NCI-H226 (cell line): ENCODE measurements around the gene TGFB1I1.
"Not testable (repeated sequence)": the region's sequence is repeated elsewhere in the genome, so short reads cannot be mapped to it uniquely, and the experiment has no call there.

ENCODE experiments used
- DNase-seq: peaks from one replicate; pipeline ENCODE4 v3.0.0-alpha.2; 2015

Gene TGFB1I1

GRCh38 chr16:31473264-31473984 is 1.5 kb downstream of the TGFB1I1 start:
- DNase-seq = no peak

DNA sequence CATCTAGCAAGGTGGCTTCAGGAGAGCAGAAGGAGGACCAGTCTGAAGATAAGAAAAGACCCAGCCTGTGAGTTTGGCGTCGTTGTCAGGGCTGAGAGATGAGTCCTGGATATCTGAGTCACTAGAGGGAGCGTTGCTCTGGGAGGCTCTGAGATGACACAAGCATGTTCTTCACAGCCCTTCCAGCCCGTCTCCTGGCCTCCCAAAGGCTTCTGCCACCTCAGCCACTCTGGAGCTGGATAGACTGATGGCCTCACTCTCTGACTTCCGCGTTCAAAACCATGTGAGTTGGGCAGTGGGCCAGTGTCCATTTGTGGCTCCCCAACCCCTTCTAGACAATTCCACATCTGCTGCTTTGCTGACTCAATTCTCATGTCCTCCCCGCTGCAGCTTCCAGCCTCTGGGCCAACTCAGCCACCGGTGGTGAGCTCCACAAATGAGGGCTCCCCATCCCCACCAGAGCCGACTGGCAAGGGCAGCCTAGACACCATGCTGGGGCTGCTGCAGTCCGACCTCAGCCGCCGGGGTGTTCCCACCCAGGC is 2.3 kb downstream of the TGFB1I1 start:
- no peak for DNase-seq

- DNase-seq = no peak
Observed at GRCh38 chr16:31474773-31475738, 3.1 kb downstream of the TGFB1I1 start.

GRCh38 chr16:31475946-31476302 is 4.0 kb downstream of the TGFB1I1 start:
- no peak for DNase-seq

DNA sequence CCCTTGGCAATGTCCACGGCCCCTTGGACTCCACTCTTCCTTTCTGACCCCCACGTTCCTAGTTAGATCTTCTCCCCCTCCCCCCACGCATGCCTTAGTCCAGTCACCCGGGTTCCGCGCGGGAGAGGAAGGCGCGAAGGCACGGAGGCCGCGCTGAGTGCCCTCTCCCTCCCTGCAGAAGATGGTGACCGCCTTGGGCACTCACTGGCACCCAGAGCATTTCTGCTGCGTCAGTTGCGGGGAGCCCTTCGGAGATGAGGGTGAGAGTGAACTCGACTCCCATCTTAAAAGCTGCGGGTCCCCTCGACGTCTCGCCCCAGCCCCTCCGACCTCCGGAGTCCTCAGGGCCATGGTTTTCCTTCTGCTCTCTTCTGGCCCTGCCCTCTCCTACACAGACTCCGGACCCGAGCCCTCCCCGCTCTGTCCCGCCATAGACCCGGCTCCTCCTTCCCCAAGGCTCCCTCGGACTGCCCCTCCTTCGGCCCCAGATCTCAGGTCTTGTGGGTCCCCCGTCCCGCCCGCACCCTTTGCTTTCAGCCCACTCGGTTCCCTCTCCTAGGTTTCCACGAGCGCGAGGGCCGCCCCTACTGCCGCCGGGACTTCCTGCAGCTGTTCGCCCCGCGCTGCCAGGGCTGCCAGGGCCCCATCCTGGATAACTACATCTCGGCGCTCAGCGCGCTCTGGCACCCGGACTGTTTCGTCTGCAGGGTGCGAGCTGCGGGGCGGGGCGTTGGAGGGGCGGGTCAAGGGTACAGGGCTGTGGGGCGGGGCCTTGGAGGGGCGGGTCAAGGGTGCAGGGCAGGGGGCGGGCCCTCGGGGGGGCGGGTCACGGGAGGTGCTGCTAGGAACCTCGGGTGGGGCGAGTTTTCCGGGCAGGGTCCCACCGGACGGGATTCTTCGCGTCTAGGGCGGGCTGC is 4.6 kb downstream of the TGFB1I1 start:
- DNase-seq = peak; percentile 73

GRCh38 chr16:31477220-31478216 is 5.6 kb downstream of the TGFB1I1 start:
- DNase-seq = peak; percentile 44

DNA sequence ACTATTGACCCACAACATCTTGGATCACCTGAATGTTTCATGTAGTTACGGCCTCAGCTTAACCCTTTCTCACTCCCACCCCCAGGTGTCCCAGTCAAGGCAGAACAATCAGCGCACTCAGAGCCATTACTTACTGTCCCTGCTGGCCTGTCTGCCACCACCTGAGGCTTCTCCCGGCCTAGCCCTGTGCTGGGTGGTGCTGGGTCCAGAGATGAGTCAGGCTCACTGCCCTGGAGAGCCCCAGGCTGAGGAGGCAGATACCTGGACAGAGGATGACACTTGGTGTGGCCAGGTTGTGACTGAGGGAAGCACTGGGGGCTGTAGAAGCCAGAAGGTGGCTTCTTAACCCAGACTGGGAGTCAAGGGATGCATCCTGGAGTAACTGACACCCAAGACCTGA is 7.0 kb downstream of the TGFB1I1 start:
- no peak for DNase-seq

- no peak for DNase-seq
Observed at GRCh38 chr16:31479751-31480150, 7.8 kb downstream of the TGFB1I1 start.

GRCh38 chr16:31480851-31481536 is 9.0 kb downstream of the TGFB1I1 start:
- DNase-seq = no peak

DNA sequence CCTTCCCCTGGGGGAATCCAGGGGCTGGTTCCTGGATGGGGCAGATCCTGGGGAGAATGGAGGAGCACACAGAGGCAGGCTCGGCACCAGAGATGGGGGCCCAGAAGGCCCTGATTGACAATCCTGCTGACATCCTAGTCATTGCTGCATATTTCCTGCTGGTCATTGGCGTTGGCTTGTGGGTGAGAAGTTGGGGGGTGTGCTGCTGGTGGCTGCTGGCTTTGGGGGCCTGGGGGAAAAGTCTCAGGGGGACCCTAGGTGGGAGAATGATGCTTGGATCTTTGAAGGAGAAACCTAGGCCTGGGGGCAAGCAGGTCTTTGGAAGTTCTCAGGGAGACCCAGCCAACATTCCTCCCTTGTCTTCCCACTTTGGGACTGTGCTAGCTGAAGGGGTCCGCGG is 11.1 kb downstream of the TGFB1I1 start, which contains the start of gene SLC5A2:
SLC5A2 (plus strand) TSS at position 43 of the 400 bp plus-strand sequence; CDS start at position 57, 14 bp downstream.
- no peak for DNase-seq

DNA sequence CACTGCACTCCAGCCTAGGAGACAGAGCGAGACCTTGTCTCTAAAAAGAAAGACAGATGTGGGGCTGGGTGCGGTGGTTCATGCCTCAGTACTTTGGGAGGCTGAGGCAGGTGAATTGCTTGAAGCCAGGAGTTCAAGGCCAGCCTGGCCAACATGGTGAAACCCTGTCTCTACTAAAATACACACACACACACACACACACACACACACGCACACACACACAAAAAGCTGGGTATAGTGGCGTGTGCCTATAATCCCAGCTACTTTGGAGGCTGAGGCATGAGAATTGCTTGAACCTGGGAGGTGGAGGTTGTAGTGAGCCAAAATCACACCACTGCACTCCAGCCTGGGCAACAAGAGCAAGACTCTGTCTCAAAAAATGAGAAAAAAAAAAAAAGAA is 12.1 kb downstream of the TGFB1I1 start:
- not testable (repeated sequence) for DNase-seq

- DNase-seq = no peak
Observed at GRCh38 chr16:31484491-31485171, 12.7 kb downstream of the TGFB1I1 start.

DNA sequence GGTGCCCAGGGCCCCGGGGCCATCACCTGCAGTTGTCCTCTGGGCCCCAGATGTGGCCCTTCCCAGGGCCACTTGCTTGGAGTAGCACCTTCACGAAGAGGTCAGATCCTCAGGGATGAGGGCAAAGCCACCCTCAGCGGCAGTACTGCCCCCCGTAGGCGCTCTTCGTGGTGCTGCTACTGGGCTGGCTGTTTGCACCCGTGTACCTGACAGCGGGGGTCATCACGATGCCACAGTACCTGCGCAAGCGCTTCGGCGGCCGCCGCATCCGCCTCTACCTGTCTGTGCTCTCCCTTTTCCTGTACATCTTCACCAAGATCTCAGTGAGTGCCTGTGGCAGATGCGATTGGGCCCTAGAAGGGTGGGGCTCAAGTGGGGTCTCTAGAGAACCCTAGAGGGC is 13.6 kb downstream of the TGFB1I1 start:
- no peak for DNase-seq

DNA sequence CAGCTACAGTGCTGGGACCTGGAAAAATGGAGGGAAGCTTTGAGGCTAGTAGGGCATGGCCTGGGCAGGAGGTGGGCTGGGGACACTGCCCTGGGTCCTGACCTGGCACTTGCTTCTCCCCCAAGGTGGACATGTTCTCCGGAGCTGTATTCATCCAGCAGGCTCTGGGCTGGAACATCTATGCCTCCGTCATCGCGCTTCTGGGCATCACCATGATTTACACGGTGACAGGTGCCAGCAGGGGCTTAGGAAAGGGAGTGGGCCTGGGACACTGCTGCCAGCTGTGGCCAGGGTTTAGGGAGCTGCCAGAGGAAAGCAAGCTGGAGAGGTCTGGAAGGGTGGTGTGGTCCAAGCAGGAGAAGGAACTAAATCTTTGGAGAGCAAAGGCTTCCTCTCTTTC is 14.1 kb downstream of the TGFB1I1 start:
- no peak for DNase-seq

DNA sequence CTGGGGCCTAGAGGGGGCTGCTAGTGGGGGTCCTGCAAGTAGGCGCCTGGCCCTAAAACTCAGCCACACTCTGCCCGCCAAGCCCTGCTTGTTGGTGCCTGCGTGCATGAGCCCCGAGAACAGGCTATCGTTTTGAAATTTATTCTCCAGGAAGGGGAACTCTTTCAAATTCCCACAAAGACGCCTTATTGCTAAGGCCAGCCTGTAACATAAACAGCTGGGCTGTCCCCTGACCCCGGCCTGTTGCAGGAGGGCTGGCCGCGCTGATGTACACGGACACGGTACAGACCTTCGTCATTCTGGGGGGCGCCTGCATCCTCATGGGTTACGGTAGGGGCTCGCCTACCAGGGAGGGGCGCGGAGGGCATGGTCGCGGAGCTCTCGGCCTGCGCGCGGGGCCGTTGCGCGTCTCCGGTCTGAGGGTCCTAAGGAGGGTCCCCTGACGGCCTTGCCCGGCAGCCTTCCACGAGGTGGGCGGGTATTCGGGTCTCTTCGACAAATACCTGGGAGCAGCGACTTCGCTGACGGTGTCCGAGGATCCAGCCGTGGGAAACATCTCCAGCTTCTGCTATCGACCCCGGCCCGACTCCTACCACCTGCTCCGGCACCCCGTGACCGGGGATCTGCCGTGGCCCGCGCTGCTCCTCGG is 15.2 kb downstream of the TGFB1I1 start:
- DNase-seq = no peak

- peak; percentile 71 for DNase-seq
Observed at GRCh38 chr16:31487720-31488467, 15.9 kb downstream of the TGFB1I1 start.

GRCh38 chr16:31488468-31489297 is 16.7 kb downstream of the TGFB1I1 start:
- no peak for DNase-seq

- DNase-seq = no peak
Observed at GRCh38 chr16:31489298-31489564, 17.3 kb downstream of the TGFB1I1 start.
